ENCODE measurements around the gene KRT13.

Gene KRT13

GRCh38 chr17:41536741-41537613 lies 31.6 kb upstream of the KRT13 start:
- DNase-seq: no peak

DNA sequence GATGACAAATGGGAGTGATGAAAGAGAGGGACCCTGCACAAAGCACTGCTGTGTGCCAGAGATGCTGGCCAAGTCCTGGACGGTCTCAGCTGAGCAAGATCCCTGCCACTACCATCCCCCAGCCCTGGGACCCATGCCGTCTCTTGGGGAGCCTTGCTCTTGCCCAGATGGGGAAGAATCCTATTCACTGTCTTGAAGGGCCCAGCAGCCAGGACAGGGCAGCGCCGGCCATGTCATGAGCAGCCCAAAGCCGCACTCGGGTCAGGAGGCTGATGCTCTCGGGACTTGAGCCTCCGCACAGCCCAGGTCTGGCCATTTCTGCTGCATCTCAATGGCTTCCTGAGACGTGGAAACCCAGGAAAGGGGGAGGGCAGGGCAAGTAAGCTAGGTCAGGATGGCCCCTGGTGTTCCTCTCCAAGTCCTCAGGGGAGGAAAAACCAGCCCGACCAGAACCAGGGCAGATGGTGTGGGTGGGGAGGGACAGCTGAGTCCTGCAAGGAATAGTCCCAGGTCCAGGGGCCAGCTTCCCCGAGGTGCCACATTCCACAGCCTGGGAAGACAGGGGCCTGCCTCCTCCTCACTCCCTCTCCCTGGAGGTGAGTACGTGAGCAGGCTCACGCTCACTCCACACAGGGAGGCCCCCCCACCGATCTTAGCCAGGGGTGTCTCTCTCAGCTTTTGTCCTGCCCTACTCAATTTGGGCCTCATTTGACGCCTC lies 30.5 kb upstream of the KRT13 start:
- DNase-seq: no peak

DNA sequence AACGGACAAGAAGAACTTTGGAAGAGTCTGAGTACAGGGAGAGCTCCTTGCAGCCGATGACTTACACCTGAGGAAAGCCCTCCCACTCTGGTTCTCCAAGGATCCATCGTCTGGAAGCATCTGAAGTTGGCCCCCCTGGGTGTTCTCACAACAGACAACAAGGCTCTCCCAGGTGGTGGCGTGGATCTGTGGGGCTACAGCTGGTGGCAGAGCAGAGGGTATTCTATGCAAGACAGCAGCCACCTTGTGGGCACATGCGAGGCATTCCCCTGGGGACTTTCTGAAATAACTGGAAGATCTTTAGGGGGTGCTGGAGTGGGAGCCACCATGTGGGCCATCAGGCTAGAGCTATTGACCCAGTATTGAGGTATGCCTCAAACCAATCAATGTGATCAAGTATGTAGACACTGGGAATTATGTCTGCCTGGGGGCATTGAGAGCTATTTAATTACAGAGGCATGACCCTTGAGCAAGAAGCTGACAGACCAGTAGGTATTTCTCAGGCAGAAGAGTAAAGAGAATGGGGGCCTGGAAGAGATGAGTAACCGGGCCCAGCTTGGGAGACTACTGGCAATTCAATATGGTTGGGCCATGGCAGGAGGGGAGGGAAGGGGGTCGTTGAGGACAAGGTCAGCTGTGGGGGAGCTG lies 29.6 kb upstream of the KRT13 start:
- no peak for DNase-seq

DNA sequence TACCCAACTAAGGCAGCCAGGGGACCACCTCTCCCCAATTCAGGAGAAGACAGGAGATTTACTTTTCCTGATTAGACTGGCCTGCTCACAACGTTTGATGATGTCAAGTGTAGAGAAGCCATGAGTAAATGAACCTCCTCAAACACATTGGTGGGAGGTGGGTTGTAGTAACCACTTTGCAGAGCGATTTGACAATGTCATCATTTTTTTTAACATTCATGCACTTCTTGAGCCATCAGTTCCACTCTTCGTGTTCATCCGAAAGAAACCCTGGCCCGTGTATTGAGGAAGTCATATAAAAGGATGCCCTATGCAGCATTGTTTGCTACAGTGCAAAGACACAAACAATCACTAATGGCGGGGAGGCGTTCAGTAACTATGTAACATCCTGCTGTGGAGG lies 28.2 kb upstream of the KRT13 start:
- DNase-seq: no peak

DNA sequence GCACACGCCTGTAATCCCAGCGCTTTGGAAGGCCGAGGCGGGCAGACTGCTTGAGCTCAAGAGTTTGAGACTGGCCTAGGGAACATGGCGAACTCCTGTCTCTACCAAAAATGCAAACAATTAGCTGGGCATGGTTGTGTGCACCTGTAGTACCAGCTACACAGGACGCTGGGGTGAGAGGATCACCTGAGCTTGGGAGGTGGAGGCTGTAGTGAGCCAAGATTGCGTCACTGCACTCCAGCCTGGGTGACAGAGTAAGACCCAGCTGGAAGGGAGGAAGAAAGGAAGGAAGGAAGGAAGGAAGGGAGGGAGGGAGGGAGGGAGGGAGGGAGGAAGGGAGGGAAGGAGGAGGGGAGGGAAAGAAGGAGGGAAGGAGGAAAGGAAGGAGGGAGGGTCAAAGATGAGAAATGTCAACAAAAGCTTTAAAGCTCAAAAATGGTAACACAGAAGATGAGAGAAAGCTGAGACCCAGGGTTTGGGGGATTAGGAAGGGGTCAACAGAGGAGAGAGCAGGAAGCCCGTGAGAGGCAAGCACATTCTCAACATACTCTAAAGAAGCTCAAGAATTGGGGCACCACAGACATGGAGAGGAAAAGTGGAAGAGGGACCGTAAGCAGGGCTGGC lies 27.6 kb upstream of the KRT13 start:
- no peak for DNase-seq

DNA sequence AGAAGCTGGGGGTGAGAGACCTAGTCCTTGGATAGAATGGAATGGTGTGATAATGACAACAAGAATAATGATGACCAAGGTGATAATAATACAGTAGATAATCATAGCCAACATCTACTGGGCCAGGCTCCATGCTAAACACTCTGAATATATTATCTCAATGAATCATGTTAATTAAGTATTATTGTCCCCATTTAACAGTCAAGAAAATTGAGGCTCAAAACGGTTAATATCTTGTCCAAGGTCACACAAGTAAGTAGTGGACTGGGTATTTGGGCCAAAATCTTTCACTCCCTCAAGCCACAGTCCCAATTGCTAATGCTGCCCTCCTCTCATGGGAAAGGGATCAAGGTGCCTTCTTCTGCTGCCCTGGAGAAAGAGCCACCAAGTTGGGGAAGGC lies 26.6 kb upstream of the KRT13 start:
- DNase-seq: no peak

- no peak for DNase-seq
Observed at GRCh38 chr17:41530062-41531048, 24.9 kb upstream of the KRT13 start.

DNA sequence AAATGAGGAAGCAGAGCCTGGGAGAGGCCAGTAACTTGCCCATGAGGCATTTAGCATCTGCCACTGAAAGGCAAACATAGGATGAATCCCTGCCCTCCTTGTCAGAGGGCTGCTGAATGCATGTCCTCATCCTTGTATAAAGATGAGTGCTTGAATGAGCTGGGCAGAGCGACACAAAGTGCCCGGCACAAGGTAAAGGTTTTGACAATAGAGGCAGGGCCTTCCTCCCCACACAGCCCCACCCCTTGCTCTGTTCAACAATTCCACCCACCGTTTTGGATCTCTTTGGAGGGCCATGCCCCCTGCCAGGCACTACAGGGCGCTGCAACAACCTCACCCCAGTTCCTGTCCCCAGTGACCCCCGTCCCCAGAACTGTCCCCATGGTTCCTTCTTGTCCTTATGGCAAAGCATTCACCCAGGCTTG lies 24.1 kb upstream of the KRT13 start:
- DNase-seq: no peak

- DNase-seq: no peak
Observed at GRCh38 chr17:41528959-41529353, 23.5 kb upstream of the KRT13 start.

- no peak for DNase-seq
Observed at GRCh38 chr17:41527063-41528023, 21.9 kb upstream of the KRT13 start.

- no peak for DNase-seq
Observed at GRCh38 chr17:41524261-41524660, 18.8 kb upstream of the KRT13 start.

GRCh38 chr17:41523787-41524186 lies 18.4 kb upstream of the KRT13 start:
- DNase-seq: no peak

DNA sequence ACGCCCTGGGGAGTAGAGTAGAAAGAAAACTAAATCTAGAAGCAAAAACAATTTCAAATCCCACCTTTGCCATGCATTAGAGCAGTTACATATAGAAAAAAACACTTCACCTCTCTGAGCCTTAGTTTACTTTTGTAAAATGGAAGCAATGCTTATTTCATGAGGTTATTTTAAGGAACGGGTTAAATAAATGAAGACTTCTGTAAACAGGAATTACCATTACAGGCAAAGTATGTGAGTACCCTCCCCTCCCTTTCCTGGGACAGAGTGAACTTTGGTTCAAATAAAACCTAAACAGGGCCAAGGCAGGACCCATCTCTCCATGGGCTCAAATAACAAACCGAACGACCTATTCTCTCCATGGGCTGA lies 17.8 kb upstream of the KRT13 start:
- no peak for DNase-seq

GRCh38 chr17:41522301-41523224 lies 17.2 kb upstream of the KRT13 start:
- DNase-seq: no peak

GRCh38 chr17:41521574-41522261 lies 16.3 kb upstream of the KRT13 start:
- DNase-seq: no peak

- no peak for DNase-seq
Observed at GRCh38 chr17:41520821-41521521, 15.6 kb upstream of the KRT13 start.

DNA sequence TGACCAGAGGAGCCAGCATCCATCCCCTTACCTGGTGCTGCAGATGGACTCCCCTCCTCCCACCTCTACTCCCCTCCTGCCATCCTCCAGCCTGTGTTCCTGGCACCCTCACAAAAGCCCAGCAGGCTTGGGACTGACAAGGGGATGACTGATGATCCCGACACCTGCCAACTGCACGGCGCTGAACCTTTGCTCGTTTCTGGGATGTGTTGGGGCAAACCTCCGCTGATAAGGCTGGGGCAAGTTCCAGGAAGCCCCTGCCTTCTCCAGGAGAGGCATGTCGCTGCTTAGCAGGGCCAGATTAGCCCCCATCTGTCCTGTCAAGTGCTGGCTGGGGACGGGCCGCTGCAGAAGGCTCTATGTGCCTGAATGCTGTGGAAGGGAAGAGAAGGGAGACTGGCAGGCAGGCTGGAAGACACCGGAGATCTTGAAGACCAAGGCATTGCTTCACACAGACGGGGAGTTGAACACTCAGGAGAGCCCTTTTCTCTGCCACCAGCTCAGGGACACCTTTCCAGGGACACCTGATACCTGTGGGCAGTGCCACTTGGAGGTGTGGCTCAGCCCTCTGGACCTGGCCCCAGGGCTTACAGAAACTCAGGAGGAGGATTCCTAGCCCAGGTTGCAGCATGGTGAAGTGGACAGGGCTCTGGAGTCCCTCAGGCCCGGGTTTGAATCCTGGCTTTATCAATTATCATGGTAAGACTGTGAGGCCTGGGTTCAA lies 14.3 kb upstream of the KRT13 start:
- no peak for DNase-seq

Measured in CD4-positive, alpha-beta T cell treated with Interferon alpha-2 for 1 hour (primary cell).